ENCODE results near the gene CLIC3. TPM values are rescaled to one million over a fixed set of nuclear protein-coding genes. Genes with fewer than 3 reads are reported as not detected.

CLIC3 gene
- total and polyA plus RNA-seq, 4 donors = 17.2 to 115 (median 81.1) TPM

DNA sequence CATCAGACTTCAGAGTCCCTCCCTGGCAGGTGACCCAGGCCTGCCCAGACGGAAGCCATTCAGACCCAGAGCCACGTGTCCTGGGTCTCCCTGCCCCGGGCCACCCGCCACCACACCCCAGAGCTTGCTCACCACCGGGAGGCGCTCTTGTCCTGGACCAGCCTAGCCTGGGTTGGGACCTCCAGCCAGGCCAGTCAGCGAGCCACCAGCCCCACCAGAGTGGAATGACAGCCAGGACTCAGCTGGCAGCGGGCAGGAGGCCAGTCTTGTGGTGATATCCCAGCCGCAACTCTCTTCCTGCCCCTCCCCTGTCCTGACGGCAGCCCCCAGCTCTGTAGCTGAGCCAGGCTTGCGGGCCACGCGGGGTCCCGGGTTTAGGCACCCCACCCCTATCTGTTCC is 20.7 kb downstream of the CLIC3 start:
- peak in 1 of 3 donors; percentile 50 for DNase-seq
- Histone ChIP-seq H3K4me3 (no peak overlapping the region), H3K36me3 (ENCODE audit: control insufficient read depth in 4 of 4, insufficient read depth in 4 of 4, low read length in 4 of 4) (no peaks in the 10 kb centered on the region)

DNA sequence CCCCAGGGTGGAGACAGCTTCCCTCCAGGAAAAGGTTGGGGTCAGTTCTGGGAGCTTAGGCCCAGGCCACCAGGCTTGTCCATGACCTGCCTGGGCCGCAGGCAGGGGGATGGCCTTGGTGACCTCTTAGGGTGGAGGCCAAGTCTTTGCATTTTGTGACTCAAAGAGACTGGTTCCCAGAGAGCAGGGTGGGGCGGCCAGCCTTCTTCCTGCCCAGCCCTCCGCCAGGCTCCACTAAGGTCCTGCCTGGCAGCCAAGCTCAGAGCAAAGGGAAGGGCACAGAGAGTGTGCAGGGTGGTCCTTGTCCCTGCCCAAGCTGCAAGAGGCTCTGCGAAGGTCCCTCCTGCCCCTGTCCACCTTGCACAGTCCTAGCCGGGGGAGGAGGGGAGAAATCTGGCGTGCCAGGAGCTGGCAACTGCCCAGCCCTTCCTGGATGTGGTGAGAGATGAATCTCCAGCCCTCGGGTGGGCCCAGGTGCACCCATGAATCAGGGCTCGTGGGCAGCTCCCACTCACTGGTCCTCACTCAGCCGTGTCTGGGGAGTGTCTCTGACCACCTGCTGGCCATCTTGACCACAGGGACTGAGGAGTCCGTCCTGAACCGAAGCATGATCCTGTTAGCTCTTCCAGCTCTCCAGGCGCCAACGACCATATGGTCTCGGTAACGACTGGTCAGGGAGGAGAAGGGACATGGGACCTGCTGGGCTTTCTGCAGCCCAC is 21.4 kb downstream of the CLIC3 start:
- Histone ChIP-seq H3K4me3 (no peak overlapping the region), H3K36me3 (ENCODE audit: control insufficient read depth in 4 of 4, insufficient read depth in 4 of 4, low read length in 4 of 4) (no peaks in the 10 kb centered on the region), H3K9ac (ENCODE audit: insufficient read depth in 1 of 2, low read length in 2 of 2) (no peak overlapping the region), H3K27ac (ENCODE audit: low read depth in 1 of 2, low read length in 1 of 2) (peak overlapping the region; percentile 10 to 55), H3K4me1 (ENCODE audit: control insufficient read depth in 5 of 5, insufficient read depth in 5 of 5, low read length in 5 of 5) (peaks cover 0 to 25% (median 5%) of the 10 kb centered on the region in 5 donors), H3K9me3 (ENCODE audit: control insufficient read depth in 4 of 4, insufficient read depth in 3 of 4, low read length in 3 of 4) (no peaks in the 10 kb centered on the region), H3K27me3 (ENCODE audit: control insufficient read depth in 3 of 3, insufficient read depth in 3 of 3, low read length in 2 of 3) (no peaks in the 10 kb centered on the region)
- DNase-seq = no peak
- 52 to 55% methylated on average over 14 to 15 of the region's 15 CpGs for WGBS, 2 donors
- TF ChIP-seq, protein P1, sequence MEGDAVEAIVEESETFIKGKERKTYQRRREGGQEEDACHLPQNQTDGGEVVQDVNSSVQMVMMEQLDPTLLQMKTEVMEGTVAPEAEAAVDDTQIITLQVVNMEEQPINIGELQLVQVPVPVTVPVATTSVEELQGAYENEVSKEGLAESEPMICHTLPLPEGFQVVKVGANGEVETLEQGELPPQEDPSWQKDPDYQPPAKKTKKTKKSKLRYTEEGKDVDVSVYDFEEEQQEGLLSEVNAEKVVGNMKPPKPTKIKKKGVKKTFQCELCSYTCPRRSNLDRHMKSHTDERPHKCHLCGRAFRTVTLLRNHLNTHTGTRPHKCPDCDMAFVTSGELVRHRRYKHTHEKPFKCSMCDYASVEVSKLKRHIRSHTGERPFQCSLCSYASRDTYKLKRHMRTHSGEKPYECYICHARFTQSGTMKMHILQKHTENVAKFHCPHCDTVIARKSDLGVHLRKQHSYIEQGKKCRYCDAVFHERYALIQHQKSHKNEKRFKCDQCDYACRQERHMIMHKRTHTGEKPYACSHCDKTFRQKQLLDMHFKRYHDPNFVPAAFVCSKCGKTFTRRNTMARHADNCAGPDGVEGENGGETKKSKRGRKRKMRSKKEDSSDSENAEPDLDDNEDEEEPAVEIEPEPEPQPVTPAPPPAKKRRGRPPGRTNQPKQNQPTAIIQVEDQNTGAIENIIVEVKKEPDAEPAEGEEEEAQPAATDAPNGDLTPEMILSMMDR (IDR thresholded peaks at IDR 0.05; ENCODE audit: control extremely low read depth, extremely low read depth) = no peak
- no peak for ATAC-seq (ENCODE audit: insufficient read depth, low FRiP score)

More for the DNA sequence above, 20.7 kb downstream of the CLIC3 start:
- H3K27me3 ChIP-seq (ENCODE audit: control insufficient read depth in 3 of 3, insufficient read depth in 3 of 3, low read length in 2 of 3) = no peaks in the 10 kb centered on the region
- H3K27ac ChIP-seq (ENCODE audit: low read depth in 1 of 2, low read length in 1 of 2) = peak overlapping the region in 1 of 2 donors; percentile 55
- H3K9me3 ChIP-seq (ENCODE audit: control insufficient read depth in 4 of 4, insufficient read depth in 3 of 4, low read length in 3 of 4) = no peaks in the 10 kb centered on the region
- 20 to 32% methylated on average over 14 of the region's 14 CpGs for WGBS, 2 donors
- no peak overlapping the region for H3K9ac ChIP-seq (ENCODE audit: insufficient read depth in 1 of 2, low read length in 2 of 2)
- no peak for ATAC-seq (ENCODE audit: insufficient read depth, low FRiP score)
- peaks cover 0 to 18% (median 5%) of the 10 kb centered on the region in 5 donors for H3K4me1 ChIP-seq (ENCODE audit: control insufficient read depth in 5 of 5, insufficient read depth in 5 of 5, low read length in 5 of 5)
- TF ChIP-seq, protein P1 (IDR thresholded peaks at IDR 0.05; ENCODE audit: control extremely low read depth, extremely low read depth) = no peak

DNA sequence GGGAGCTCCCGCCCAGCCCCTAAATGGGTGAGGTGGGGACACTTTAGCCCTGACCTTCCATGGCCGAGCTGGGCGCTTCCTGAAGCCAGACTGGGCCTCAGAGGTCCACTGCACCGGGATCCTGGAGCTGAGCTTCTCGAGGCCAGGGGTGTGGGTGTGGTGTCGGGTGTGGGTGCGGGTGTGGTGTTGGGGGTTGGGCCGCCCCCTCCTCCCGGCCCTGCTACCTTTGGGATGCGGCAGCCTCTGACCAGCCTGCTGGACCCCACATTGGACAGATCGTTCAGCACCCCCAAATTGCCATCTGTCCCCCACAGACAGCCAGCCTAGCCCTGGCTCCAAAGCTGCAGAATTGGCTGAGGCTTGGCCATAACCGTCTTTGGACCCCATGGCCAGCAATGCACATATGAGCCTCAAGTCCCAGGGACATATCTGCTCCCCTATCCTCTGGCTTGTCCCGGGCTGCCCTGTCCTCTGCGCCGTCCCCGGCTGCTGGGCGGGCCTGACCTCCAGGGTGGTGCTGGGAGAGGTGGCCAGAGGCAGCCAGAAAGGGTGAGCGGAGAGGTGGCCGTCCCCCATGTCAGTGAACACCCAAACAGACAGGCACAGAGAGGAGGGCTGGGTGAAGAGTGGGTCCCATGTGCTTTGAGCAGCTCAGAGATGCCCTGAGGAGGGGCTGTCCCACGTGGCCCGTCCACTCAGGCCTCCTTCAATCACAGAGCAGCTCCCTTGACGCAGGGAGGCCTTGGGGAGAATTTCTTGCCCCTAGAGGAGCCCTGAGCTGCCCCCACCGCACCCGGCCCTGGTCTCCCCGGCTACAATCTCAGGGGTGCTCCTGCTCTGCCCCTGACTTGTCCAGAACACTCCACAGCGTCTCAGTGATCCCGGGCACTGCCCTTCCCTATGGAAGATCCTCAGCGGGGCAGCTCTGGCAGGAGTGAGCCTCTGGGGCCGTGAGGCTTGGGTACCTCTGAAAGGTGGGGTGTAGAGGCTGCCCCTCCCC is 22.4 kb downstream of the CLIC3 start:
- WGBS, 2 donors = 88 to 95% methylated on average over 28 to 29 of the region's 29 CpGs

More for the DNA sequence above, 22.4 kb downstream of the CLIC3 start:
- Histone ChIP-seq H3K4me3 (no peak overlapping the region), H3K36me3 (ENCODE audit: control insufficient read depth in 4 of 4, insufficient read depth in 4 of 4, low read length in 4 of 4) (no peaks in the 10 kb centered on the region), H3K4me1 (ENCODE audit: control insufficient read depth in 5 of 5, insufficient read depth in 5 of 5, low read length in 5 of 5) (peaks cover 0 to 31% (median 5%) of the 10 kb centered on the region in 5 donors), H3K27me3 (ENCODE audit: control insufficient read depth in 3 of 3, insufficient read depth in 3 of 3, low read length in 2 of 3) (no peaks in the 10 kb centered on the region), H3K9ac (ENCODE audit: insufficient read depth in 1 of 2, low read length in 2 of 2) (no peak overlapping the region), H3K27ac (ENCODE audit: low read depth in 1 of 2, low read length in 1 of 2) (peak overlapping the region in 1 of 2 donors; percentile 11), H3K9me3 (ENCODE audit: control insufficient read depth in 4 of 4, insufficient read depth in 3 of 4, low read length in 3 of 4) (no peaks in the 10 kb centered on the region)
- ATAC-seq (ENCODE audit: insufficient read depth, low FRiP score) = no peak
- DNase-seq = no peak
- TF ChIP-seq, protein P1 (IDR thresholded peaks at IDR 0.05; ENCODE audit: control extremely low read depth, extremely low read depth) = no peak

All from lung (tissue), 12 donors.